Keratinocyte (primary cell): ENCODE data around the gene RAB11FIP4. TPM values are rescaled to one million over a fixed set of nuclear protein-coding genes. Genes with fewer than 3 reads are reported as not detected.

Experiments
- DNase-seq: peaks from one replicate; pipeline ENCODE4 v3.0.0-alpha.2; 2011; ENCODE audit warnings: low read depth, missing footprints, low spot score
- FAIRE-seq: peaks from 2 replicates; lab custom pipeline; 2011; peaks lifted over from hg19 to GRCh38; lab: Jason Lieb, UNC
- H2AFZ ChIP-seq: 2 replicates; pipeline ENCODE4 v1.6.0; 2012; ENCODE audit warnings: low read length, control low read depth, inconsistent platforms; ENCODE audit not compliant: control insufficient read depth
- H3K27ac ChIP-seq: 2 replicates; pipeline ENCODE4 v1.5.1; 2011; ENCODE audit warnings: low read length; ENCODE audit not compliant: control insufficient read depth, insufficient read depth
- H3K27me3 ChIP-seq: 3 replicates; pipeline ENCODE4 v1.6.0; 2011; ENCODE audit warnings: low read length; ENCODE audit not compliant: control insufficient read depth, insufficient read depth; ENCODE audit errors: extremely low read depth
- H3K36me3 ChIP-seq, 2 experiments: 2 replicates in 1 of 2; 3 replicates in 1 of 2; pipeline ENCODE4 v1.5.1; 2011; ENCODE audit warnings: low read length in 2 of 2, mild to moderate bottlenecking in 1 of 2; ENCODE audit not compliant: control insufficient read depth in 2 of 2, insufficient read depth in 2 of 2; ENCODE audit errors: extremely low read depth in 1 of 2
- H3K4me1 ChIP-seq: 3 replicates; pipeline ENCODE4 v1.5.1; 2011; ENCODE audit warnings: low read length; ENCODE audit not compliant: control insufficient read depth, insufficient read depth; ENCODE audit errors: extremely low read depth
- H3K4me2 ChIP-seq: 3 replicates; pipeline ENCODE4 v1.6.0; 2011; ENCODE audit warnings: low read depth, low read length; ENCODE audit not compliant: control insufficient read depth, insufficient read depth; ENCODE audit errors: extremely low read depth
- H3K4me3 ChIP-seq, 3 experiments: fragments of 200-600 bp in 1 of 3; sonication (generic) in 1 of 3; 2 replicates in 2 of 3; 3 replicates in 1 of 3; pipeline ENCODE4 v1.5.1; 2011 to 2016; ENCODE audit warnings: low read length in 3 of 3, mild to moderate bottlenecking in 3 of 3, control low read depth in 2 of 3, inconsistent platforms in 1 of 3, low read depth in 1 of 3, mixed read lengths in 1 of 3, mixed run types in 1 of 3, moderate library complexity in 1 of 3; ENCODE audit not compliant: control insufficient read depth in 2 of 3, insufficient read depth in 2 of 3; ENCODE audit errors: extremely low read depth in 1 of 3
- H3K79me2 ChIP-seq: 2 replicates; pipeline ENCODE4 v1.6.0; 2012; ENCODE audit warnings: low read length; ENCODE audit not compliant: control insufficient read depth, insufficient read depth
- H3K9ac ChIP-seq: 3 replicates; pipeline ENCODE4 v1.6.0; 2011; ENCODE audit warnings: low read length; ENCODE audit not compliant: control insufficient read depth, insufficient read depth; ENCODE audit errors: extremely low read depth
- H3K9me1 ChIP-seq: 3 replicates; pipeline ENCODE4 v1.6.0; 2011; ENCODE audit warnings: low read length; ENCODE audit not compliant: control insufficient read depth, insufficient read depth; ENCODE audit errors: extremely low read depth
- H3K9me3 ChIP-seq: 2 replicates; pipeline ENCODE4 v1.5.1; 2012; ENCODE audit warnings: low read depth, low read length; ENCODE audit not compliant: control insufficient read depth
- H4K20me1 ChIP-seq: 3 replicates; pipeline ENCODE4 v1.6.0; 2011; ENCODE audit warnings: low read length; ENCODE audit not compliant: control insufficient read depth, insufficient read depth; ENCODE audit errors: extremely low read depth
- CTCF ChIP-seq, 3 experiments: IDR thresholded peaks in 1 of 3; conservative IDR thresholded peaks in 1 of 3; optimal IDR thresholded peaks in 1 of 3; 2 replicates in 2 of 3; 3 replicates in 1 of 3; pipeline versions ENCODE3 to v1.5.1; 2011; ENCODE audit warnings: low read length in 3 of 3, mild to moderate bottlenecking in 3 of 3, moderate library complexity in 2 of 3, control low read depth in 1 of 3, inconsistent platforms in 1 of 3; ENCODE audit not compliant: insufficient read depth in 2 of 3; ENCODE audit errors: extremely low read depth in 1 of 3
- EZH2 ChIP-seq: IDR thresholded peaks from one replicate; pipeline ENCODE4 v1.6.1; 2012; ENCODE audit warnings: inconsistent platforms, mild to moderate bottlenecking, low read length, moderate library complexity
- dilution Hi-C: fragments of 300-500 bp; cut with MboI; formaldehyde crosslinking; loops from one replicate; pipeline ENCODE4 v1.7.0; 2020; ENCODE audit warnings: low sequenced_read_pairs; ENCODE audit not compliant: extremely low pct_ligation_motif_present
- polyA plus RNA-seq, 5 experiments: library from polyadenylated mRNA; depleted of rRNA in 3 of 5; stranded (reverse) in 3 of 5; stranded (forward) in 1 of 5; unstranded in 1 of 5; fragments of >200 nt; gene quantifications; 1 replicate in 1 of 5; 2 replicates in 3 of 5; 3 replicates in 1 of 5; pipeline versions ENCODE4 v1.2.1 to v1.2.3, GENCODE V29; 2011 to 2012; ENCODE audit warnings: missing spikeins in 2 of 5, low read depth in 1 of 5, low replicate concordance in 1 of 5

RAB11FIP4 gene
- polyA plus RNA-seq, 1 donor (not counting 4 experiments of a cell fraction or from before 2014, with no cell fraction given), result 9.1 TPM

GRCh38 chr17:31488982-31489294, 97.5 kb downstream of the RAB11FIP4 start:
- dilution Hi-C loops, result no loop called here
- peak overlapping the region; percentile 7 for H3K27ac ChIP-seq
- peak overlapping the region; percentile 75 to 80 (median 78) for H3K4me3 ChIP-seq
- H3K79me2 ChIP-seq, result peaks cover 2% of the 10 kb centered on the region
- H3K9me1 ChIP-seq, result peaks cover 3% of the 10 kb centered on the region
- H2AFZ ChIP-seq, result peak overlapping the region; percentile 60
- H3K36me3 ChIP-seq, result no peaks in the 10 kb centered on the region
- DNase-seq (no peak), FAIRE-seq (no peak)
- H3K4me1 ChIP-seq, result peaks cover 56% of the 10 kb centered on the region
- TF ChIP-seq EZH2 (no peak), CTCF (optimal IDR thresholded peaks at IDR 0.05 in 1 of 3, IDR thresholded peaks at IDR 0.05 in 1 of 3, conservative IDR thresholded peaks at IDR 0.05 in 1 of 3; ENCODE audit: extremely low read depth in 1 of 3, insufficient read depth in 2 of 3, low read length in 3 of 3) (no peak)
- H3K9ac ChIP-seq, result peak overlapping the region; percentile 79
- H3K4me2 ChIP-seq, result peak overlapping the region; percentile 91
- no peaks in the 10 kb centered on the region for H3K27me3 ChIP-seq
- H3K9me3 ChIP-seq, result no peaks in the 10 kb centered on the region
- H4K20me1 ChIP-seq, result peaks cover 4% of the 10 kb centered on the region

GRCh38 chr17:31489295-31490018, 98.0 kb downstream of the RAB11FIP4 start:
- Histone ChIP-seq H2AFZ (no peak overlapping the region), H3K9ac (peak overlapping the region; percentile 79), H4K20me1 (peaks cover 4% of the 10 kb centered on the region), H3K9me3 (no peaks in the 10 kb centered on the region), H3K27ac (peak overlapping the region; percentile 7), H3K9me1 (peaks cover 3% of the 10 kb centered on the region), H3K79me2 (peaks cover 2% of the 10 kb centered on the region), H3K4me2 (peak overlapping the region; percentile 91), H3K4me3 (peak overlapping the region; percentile 75 to 80 (median 78)), H3K27me3 (no peaks in the 10 kb centered on the region), H3K36me3 (no peaks in the 10 kb centered on the region), H3K4me1 (peaks cover 60% of the 10 kb centered on the region)
- dilution Hi-C loops, result no loop called here
- peak; percentile 78 for FAIRE-seq
- DNase-seq, result peak; percentile 46
- TF ChIP-seq CTCF (optimal IDR thresholded peaks at IDR 0.05 in 1 of 3, IDR thresholded peaks at IDR 0.05 in 1 of 3, conservative IDR thresholded peaks at IDR 0.05 in 1 of 3; ENCODE audit: extremely low read depth in 1 of 3, insufficient read depth in 2 of 3, low read length in 3 of 3) (no peak), EZH2 (no peak)
